Tongue (tissue), 2 donors: Measurements from ENCODE around the gene MYL2. TPM values are rescaled to one million over a fixed set of nuclear protein-coding genes. Genes with fewer than 3 reads are reported as not detected.

Source experiments
- DNase-seq: peaks from one replicate; pipeline ENCODE4 v3.0.0-alpha.2; 2015
- total RNA-seq: library from RNA; depleted of rRNA; stranded (reverse); fragments of >200 nt; gene quantifications from one replicate; pipeline ENCODE4 v1.2.3, GENCODE V29; 2014

MYL2 gene
- total RNA-seq, 1 donor from 2014 or later: 55.5 TPM

- no peak for DNase-seq
Observed at GRCh38 chr12:110888256-110888991, 32.0 kb downstream of the MYL2 start.

GRCh38 chr12:110885152-110885840 is 35.1 kb downstream of the MYL2 start:
- no peak for DNase-seq

DNA sequence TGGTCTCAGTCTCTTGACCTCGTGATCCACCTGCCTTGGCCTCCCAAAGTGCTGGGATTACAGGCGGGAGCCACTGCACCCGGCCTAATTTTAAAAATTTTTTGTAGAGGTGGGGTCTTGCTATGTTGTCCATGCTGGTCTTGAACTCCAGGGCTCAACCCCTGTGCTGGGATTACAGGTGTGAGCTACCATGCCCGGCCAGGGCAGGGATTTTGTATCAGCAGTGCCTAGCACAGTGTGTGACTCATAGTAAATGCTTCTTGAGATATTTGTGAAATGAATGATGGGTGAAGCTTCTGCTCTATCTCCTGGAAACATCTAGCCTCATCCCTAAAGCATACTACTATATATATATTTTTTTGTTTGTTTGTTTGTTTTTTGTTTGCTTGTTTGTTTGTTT is 37.1 kb downstream of the MYL2 start:
- no peak for DNase-seq

GRCh38 chr12:110880651-110881050 is 39.7 kb downstream of the MYL2 start:
- no peak for DNase-seq

DNA sequence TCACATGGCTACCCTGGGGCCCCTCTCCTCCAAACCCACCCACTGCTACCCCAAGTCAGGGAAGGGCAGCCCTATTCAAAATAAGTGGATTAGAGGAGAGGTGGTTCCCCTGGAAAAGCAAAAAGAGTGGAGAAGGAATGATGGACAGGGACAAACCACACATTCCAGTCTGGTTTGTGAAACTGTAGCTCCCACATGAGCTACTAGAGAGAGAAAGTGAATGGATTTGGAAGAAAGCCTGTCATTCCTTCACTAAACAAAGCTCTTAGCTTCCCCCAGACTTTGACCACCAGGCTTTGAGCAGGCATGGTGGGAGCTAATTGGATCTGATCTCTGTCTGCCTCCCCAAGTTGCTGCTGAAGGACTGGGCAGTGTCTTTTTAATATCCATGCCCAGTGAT is 45.6 kb downstream of the MYL2 start:
- DNase-seq: no peak

- DNase-seq: no peak
Observed at GRCh38 chr12:110874351-110874750, 46.0 kb downstream of the MYL2 start.

GRCh38 chr12:110872100-110872499 is 48.3 kb downstream of the MYL2 start:
- DNase-seq: no peak

GRCh38 chr12:110869803-110870202 is 50.6 kb downstream of the MYL2 start:
- DNase-seq: no peak

- no peak for DNase-seq
Observed at GRCh38 chr12:110869026-110869425, 51.4 kb downstream of the MYL2 start.

- DNase-seq: no peak
Observed at GRCh38 chr12:110865521-110865920, 54.9 kb downstream of the MYL2 start.

GRCh38 chr12:110863161-110863560 is 57.2 kb downstream of the MYL2 start:
- no peak for DNase-seq

DNA sequence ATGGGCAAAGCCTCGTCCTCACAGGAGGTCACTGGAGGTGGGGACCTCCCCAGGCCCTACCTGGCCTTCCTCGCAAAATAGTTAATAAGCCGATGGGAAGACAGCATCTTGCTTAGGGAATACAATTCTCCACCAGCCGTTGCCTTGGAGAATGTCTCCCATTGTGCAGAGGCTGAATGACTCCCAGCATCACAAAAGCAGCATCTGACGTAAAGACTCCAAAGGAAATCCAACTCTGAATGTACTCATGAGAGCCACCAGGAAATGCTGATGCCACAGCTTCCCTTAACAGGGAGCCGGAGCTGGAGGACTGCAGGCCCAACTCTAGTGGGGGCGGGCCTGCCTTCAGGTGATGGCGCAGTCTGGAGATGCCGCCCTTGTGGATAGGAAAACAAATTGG is 58.0 kb downstream of the MYL2 start:
- DNase-seq: no peak

DNA sequence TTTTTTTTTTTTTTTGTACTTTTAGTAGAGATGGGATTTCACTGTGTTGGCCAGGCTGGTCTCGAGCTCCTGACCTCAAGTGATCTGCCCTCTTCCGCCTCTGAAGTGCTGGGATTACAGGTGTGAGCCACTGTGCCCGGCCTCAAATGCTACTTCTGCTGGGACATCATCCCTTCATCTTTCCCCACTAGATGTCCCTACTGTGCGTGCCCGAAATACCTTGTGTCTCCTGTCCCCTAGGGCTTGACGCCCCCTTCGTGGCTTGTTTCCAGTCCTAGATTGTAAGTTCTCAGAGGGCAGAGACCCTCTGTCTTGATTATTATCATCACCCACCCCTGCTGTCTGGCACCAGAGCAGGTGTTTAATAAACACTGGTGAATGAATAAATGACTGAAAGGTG is 58.6 kb downstream of the MYL2 start:
- DNase-seq: no peak

Other genes starting within 250 kb of the MYL2 start
- 8.4 TPM for gene HVCN1, start 231.5 kb downstream of the MYL2 start, total RNA-seq
- 140 TPM for gene PPP1CC, start 177.7 kb downstream of the MYL2 start, total RNA-seq
- not detected for gene CCDC63, start 73.6 kb downstream of the MYL2 start, total RNA-seq
- 0.10 TPM for gene CUX2, start 113.6 kb upstream of the MYL2 start, total RNA-seq